K562 (cell line): ENCODE data around the gene GUCA2B. TPM values are rescaled to one million over a fixed set of nuclear protein-coding genes. Genes with fewer than 3 reads are reported as not detected.

Experiments
- ATAC-seq: fragments of 200-7000 bp; cut with Tn5 transposase; 3 replicates; pipeline ENCODE4 v1.9.1; 2020; ENCODE audit warnings: moderate library complexity
- BruUV-seq: library from RNA; stranded (reverse); fragments of 400-500 nt; replicated peaks from 2 replicates; lab custom pipeline; 2021; lab: Mats Ljungman, UMichigan
- CTCF ChIA-PET: fragments of 300-600 bp; formaldehyde crosslinking; extraction: SDS; loops from one replicate; lab custom pipeline; 2021; ENCODE audit warnings: low intra/inter-chr PET ratio; lab: Yijun Ruan, JAX
- POLR2A ChIA-PET: fragments of 300-600, 350-650 bp; sonication (Branson Sonifier 250); formaldehyde crosslinking; extraction: SDS; loops from one replicate; lab custom pipeline; 2021; ENCODE audit warnings: antibody characterized with exemption, inconsistent platforms; lab: Yijun Ruan, JAX
- DNase-seq, 4 experiments: peaks; one replicate each; pipeline versions ENCODE4 v3.0.0 to v3.0.0-alpha.2; 2011 to 2018; ENCODE audit warnings: low spot score in 3 of 4, mixed read lengths in 3 of 4; ENCODE audit errors: extremely low read depth in 1 of 4
- FAIRE-seq: peaks from 2 replicates; lab custom pipeline; 2011; peaks lifted over from hg19 to GRCh38; lab: Jason Lieb, UNC
- H2AFZ ChIP-seq: 2 replicates; pipeline ENCODE4 v1.6.0; 2011; ENCODE audit warnings: low read depth, low read length, control low read depth, inconsistent platforms
- H3K27ac ChIP-seq: fragments of 200-600 bp; 3 replicates; pipeline ENCODE4 v1.8.0; 2011; ENCODE audit warnings: low read depth, mild to moderate bottlenecking, control low read depth, inconsistent platforms, low read length, moderate library complexity, mixed read lengths; ENCODE audit errors: extremely low read depth
- H3K27me3 ChIP-seq, 2 experiments: fragments of 300-600 bp in 1 of 2; 2 replicates in 1 of 2; 3 replicates in 1 of 2; pipeline versions ENCODE4 v1.6.0 to v1.8.0; 2011; ENCODE audit warnings: inconsistent platforms in 2 of 2, low read length in 2 of 2, mild to moderate bottlenecking in 1 of 2, mixed read lengths in 1 of 2, moderate library complexity in 1 of 2; ENCODE audit not compliant: control insufficient read depth in 2 of 2, insufficient read depth in 2 of 2
- H3K36me3 ChIP-seq: fragments of 300-600 bp; 3 replicates; pipeline ENCODE4 v1.8.0; 2011; ENCODE audit warnings: mild to moderate bottlenecking, low read length, inconsistent platforms; ENCODE audit not compliant: control insufficient read depth, insufficient read depth
- H3K4me1 ChIP-seq, 2 experiments: fragments of 200-600 bp in 1 of 2; replicated peaks in 1 of 2; 2 replicates in 1 of 2; 3 replicates in 1 of 2; pipeline versions ENCODE4 v1.5.1 to v1.8.0; 2011; ENCODE audit warnings: inconsistent platforms in 2 of 2, low read length in 2 of 2, mild to moderate bottlenecking in 1 of 2, mixed read lengths in 1 of 2, moderate library complexity in 1 of 2; ENCODE audit not compliant: control insufficient read depth in 2 of 2, insufficient read depth in 2 of 2
- H3K4me2 ChIP-seq: 2 replicates; pipeline ENCODE4 v1.6.1; 2011; ENCODE audit warnings: low read length, control low read depth, inconsistent platforms, mixed read lengths; ENCODE audit not compliant: insufficient read depth
- H3K4me3 ChIP-seq: fragments of 200-600 bp; sonication (generic), shearing (Covaris generic); 2 replicates; pipeline ENCODE4 v1.5.1; 2016; ENCODE audit warnings: control low read depth, inconsistent platforms
- H3K79me2 ChIP-seq: fragments of 200-600 bp; 3 replicates; pipeline ENCODE4 v1.8.0; 2011; ENCODE audit warnings: low read length, inconsistent platforms; ENCODE audit not compliant: control insufficient read depth, insufficient read depth
- H3K9ac ChIP-seq, 2 experiments: 2 replicates each; pipeline versions ENCODE4 v1.6.0 to v1.6.1; 2011; ENCODE audit warnings: low read depth in 2 of 2, low read length in 2 of 2, control low read depth in 1 of 2, inconsistent platforms in 1 of 2, mild to moderate bottlenecking in 1 of 2, mixed read lengths in 1 of 2; ENCODE audit not compliant: insufficient read depth in 1 of 2
- H3K9me1 ChIP-seq: one replicate; pipeline ENCODE4 v1.6.0; 2011; ENCODE audit warnings: inconsistent platforms, mild to moderate bottlenecking, low read length, moderate library complexity; ENCODE audit not compliant: control insufficient read depth, insufficient read depth
- H3K9me3 ChIP-seq: replicated peaks from 2 replicates; pipeline ENCODE4 v1.5.1; 2011; ENCODE audit warnings: low read depth, low read length, inconsistent platforms; ENCODE audit not compliant: control insufficient read depth, insufficient read depth
- H4K20me1 ChIP-seq: replicated peaks from 2 replicates; pipeline ENCODE4 v1.6.1; 2011; ENCODE audit warnings: low read length, inconsistent platforms, mixed read lengths; ENCODE audit not compliant: control insufficient read depth, insufficient read depth
- FIP1L1 ChIP-seq: fragments of 200-400 bp; formaldehyde crosslinking; IDR thresholded peaks from 2 replicates; pipeline ENCODE4 v1.6.1; 2018; ENCODE audit warnings: mild to moderate bottlenecking, low read depth, low read length; ENCODE audit not compliant: poor library complexity, severe bottlenecking
- SNIP1 ChIP-seq: fragments of 450-650 bp; IDR thresholded peaks from 2 replicates; pipeline ENCODE4 v1.7.1; 2017; ENCODE audit warnings: low read depth, mild to moderate bottlenecking
- ZNF561 ChIP-seq: fragments of 450-650 bp; formaldehyde crosslinking; conservative IDR thresholded peaks from 2 replicates; pipeline ENCODE4 v1.4.0; 2020; ENCODE audit warnings: mild to moderate bottlenecking, moderate library complexity
- WGBS: fragments of 100-300 bp; shearing (Covaris generic); methylation state at CpG from one replicate; pipeline ENCODE4 v1.1.6; 2016; ENCODE audit warnings: low coverage, mixed read lengths; ENCODE audit not compliant: insufficient coverage; ENCODE audit errors: missing lambda C conversion rate; 5-methylcytosine and 5-hydroxymethylcytosine counted together
- in situ Hi-C: fragments of 300-500 bp; cut with MboI; formaldehyde crosslinking; loops from 4 replicates; pipeline ENCODE4 v1.15.0; 2018; ENCODE audit warnings: inconsistent platforms, mixed read lengths
- intact Hi-C: fragments of 100-400 bp; cut with micrococcal nuclease; formaldehyde crosslinking; loops from 2 replicates; pipeline ENCODE4 v1.14.2; 2022
- polyA plus RNA-seq, 8 experiments: library from polyadenylated mRNA; depleted of rRNA in 4 of 8; stranded (reverse) in 5 of 8; unstranded in 3 of 8; fragments of >200 nt; fragmentation: Nextera tagmentation in 2 of 8; fragmentation: Illumina TruSeq in 1 of 8; extraction: Ambion mirVana in 2 of 8; extraction: Trizol in 1 of 8; gene quantifications; 2 replicates each; pipeline versions ENCODE4 v1.2.1 to v1.2.3, GENCODE V29; 2011 to 2014; ENCODE audit warnings: inconsistent platforms in 1 of 8, missing spikeins in 1 of 8
- total RNA-seq, 7 experiments: library from RNA; depleted of rRNA in 6 of 7; stranded (reverse); fragments of >200 nt in 6 of 7; fragmentation: Illumina TruSeq in 2 of 7; extraction: Trizol in 2 of 7; gene quantifications; 2 replicates each; pipeline versions ENCODE4 v1.2.1 to v1.2.3, GENCODE V29; 2011 to 2021; ENCODE audit warnings: low replicate concordance in 1 of 7
- TF ChIP-seq, protein P1 (sequence below), 2 experiments: fragments of 450-650 bp in 1 of 2; sonication (generic) in 1 of 2; formaldehyde crosslinking in 1 of 2; IDR thresholded peaks; 2 replicates each; pipeline versions ENCODE4 v1.7.1 to v1.9.0; 2016 to 2022; ENCODE audit warnings: inconsistent platforms in 1 of 2, mild to moderate bottlenecking in 1 of 2, missing genetic modification reagents in 1 of 2
- TF ChIP-seq, protein P2 (sequence below): fragments of 250-450 bp; sonication (Bioruptor Pico); IDR thresholded peaks from 2 replicates; pipeline ENCODE4 v1.4.0; 2020; ENCODE audit warnings: mild to moderate bottlenecking, moderate library complexity, borderline replicate concordance
- TF ChIP-seq, protein P3 (sequence below): fragments of 250-450 bp; sonication (Bioruptor Pico); IDR thresholded peaks from 2 replicates; pipeline ENCODE4 v1.5.0; 2021; ENCODE audit warnings: mild to moderate bottlenecking, borderline replicate concordance

The GUCA2B gene
- total and polyA plus RNA-seq, 9 of the 15 experiments (the other 6 are each of a cell fraction or from before 2014, with no cell fraction given) = not detected

GRCh38 chr1:42178249-42178648, 25.0 kb downstream of the GUCA2B start:
- Histone ChIP-seq H4K20me1 (0 out of 2 replicates have a peak, but pooled peaks cover 3% of the 10 kb centered on the region), H3K9me3 (no peaks in the 10 kb centered on the region), H3K9me1 (no peaks in the 10 kb centered on the region), H3K4me1 (peaks cover 0 to 3% of the 10 kb centered on the region in 2 experiments; a peak in 2 of 5 replicates), H3K79me2 (no peaks in the 10 kb centered on the region), H3K4me2 (no peak overlapping the region), H3K27me3 (no peaks in the 10 kb centered on the region), H2AFZ (no peak overlapping the region), H3K27ac (no peak overlapping the region), H3K4me3 (no peak overlapping the region), H3K36me3 (peaks cover 42% of the 10 kb centered on the region; the same call in 2 of the 3 replicates), H3K9ac (no peak overlapping the region)
- DNase-seq = peak in 1 of 4 experiments; percentile 25
- no peak for FAIRE-seq
- 18% methylated on average over 3 of the region's 3 CpGs for WGBS
- POLR2A ChIA-PET = interaction anchor here (0.6 to 1.2 kb wide), 2 partner anchors 9 to 487 kb away, joined by 3 read pairs; no protein-coding TSS in a partner anchor
- ATAC-seq = no peak
- BruUV-seq = no TSS peak
- in situ Hi-C loops (no loop called here), intact Hi-C loops (loop anchor here (10.0 kb wide), 1 partner anchor 603 kb away; no protein-coding TSS in a partner anchor)
- CTCF ChIA-PET = no interaction called here
- TF ChIP-seq, protein P1, sequence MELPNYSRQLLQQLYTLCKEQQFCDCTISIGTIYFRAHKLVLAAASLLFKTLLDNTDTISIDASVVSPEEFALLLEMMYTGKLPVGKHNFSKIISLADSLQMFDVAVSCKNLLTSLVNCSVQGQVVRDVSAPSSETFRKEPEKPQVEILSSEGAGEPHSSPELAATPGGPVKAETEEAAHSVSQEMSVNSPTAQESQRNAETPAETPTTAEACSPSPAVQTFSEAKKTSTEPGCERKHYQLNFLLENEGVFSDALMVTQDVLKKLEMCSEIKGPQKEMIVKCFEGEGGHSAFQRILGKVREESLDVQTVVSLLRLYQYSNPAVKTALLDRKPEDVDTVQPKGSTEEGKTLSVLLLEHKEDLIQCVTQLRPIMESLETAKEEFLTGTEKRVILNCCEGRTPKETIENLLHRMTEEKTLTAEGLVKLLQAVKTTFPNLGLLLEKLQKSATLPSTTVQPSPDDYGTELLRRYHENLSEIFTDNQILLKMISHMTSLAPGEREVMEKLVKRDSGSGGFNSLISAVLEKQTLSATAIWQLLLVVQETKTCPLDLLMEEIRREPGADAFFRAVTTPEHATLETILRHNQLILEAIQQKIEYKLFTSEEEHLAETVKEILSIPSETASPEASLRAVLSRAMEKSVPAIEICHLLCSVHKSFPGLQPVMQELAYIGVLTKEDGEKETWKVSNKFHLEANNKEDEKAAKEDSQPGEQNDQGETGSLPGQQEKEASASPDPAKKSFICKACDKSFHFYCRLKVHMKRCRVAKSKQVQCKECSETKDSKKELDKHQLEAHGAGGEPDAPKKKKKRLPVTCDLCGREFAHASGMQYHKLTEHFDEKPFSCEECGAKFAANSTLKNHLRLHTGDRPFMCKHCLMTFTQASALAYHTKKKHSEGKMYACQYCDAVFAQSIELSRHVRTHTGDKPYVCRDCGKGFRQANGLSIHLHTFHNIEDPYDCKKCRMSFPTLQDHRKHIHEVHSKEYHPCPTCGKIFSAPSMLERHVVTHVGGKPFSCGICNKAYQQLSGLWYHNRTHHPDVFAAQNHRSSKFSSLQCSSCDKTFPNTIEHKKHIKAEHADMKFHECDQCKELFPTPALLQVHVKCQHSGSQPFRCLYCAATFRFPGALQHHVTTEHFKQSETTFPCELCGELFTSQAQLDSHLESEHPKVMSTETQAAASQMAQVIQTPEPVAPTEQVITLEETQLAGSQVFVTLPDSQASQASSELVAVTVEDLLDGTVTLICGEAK (IDR thresholded peaks at IDR 0.05) = no peak
- TF ChIP-seq, protein P1 (CRISPR knock-in tag; IDR thresholded peaks at IDR 0.05) = no peak
- TF ChIP-seq, protein P2, sequence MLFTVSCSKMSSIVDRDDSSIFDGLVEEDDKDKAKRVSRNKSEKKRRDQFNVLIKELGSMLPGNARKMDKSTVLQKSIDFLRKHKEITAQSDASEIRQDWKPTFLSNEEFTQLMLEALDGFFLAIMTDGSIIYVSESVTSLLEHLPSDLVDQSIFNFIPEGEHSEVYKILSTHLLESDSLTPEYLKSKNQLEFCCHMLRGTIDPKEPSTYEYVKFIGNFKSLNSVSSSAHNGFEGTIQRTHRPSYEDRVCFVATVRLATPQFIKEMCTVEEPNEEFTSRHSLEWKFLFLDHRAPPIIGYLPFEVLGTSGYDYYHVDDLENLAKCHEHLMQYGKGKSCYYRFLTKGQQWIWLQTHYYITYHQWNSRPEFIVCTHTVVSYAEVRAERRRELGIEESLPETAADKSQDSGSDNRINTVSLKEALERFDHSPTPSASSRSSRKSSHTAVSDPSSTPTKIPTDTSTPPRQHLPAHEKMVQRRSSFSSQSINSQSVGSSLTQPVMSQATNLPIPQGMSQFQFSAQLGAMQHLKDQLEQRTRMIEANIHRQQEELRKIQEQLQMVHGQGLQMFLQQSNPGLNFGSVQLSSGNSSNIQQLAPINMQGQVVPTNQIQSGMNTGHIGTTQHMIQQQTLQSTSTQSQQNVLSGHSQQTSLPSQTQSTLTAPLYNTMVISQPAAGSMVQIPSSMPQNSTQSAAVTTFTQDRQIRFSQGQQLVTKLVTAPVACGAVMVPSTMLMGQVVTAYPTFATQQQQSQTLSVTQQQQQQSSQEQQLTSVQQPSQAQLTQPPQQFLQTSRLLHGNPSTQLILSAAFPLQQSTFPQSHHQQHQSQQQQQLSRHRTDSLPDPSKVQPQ (CRISPR knock-in tag) = no peak
- TF ChIP-seq, protein P3, sequence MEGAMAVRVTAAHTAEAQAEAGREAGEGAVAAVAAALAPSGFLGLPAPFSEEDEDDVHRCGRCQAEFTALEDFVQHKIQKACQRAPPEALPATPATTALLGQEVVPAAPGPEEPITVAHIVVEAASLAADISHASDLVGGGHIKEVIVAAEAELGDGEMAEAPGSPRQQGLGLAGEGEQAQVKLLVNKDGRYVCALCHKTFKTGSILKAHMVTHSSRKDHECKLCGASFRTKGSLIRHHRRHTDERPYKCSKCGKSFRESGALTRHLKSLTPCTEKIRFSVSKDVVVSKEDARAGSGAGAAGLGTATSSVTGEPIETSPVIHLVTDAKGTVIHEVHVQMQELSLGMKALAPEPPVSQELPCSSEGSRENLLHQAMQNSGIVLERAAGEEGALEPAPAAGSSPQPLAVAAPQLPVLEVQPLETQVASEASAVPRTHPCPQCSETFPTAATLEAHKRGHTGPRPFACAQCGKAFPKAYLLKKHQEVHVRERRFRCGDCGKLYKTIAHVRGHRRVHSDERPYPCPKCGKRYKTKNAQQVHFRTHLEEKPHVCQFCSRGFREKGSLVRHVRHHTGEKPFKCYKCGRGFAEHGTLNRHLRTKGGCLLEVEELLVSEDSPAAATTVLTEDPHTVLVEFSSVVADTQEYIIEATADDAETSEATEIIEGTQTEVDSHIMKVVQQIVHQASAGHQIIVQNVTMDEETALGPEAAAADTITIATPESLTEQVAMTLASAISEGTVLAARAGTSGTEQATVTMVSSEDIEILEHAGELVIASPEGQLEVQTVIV (CRISPR knock-in tag) = no peak
- TF ChIP-seq ZNF561 (no peak), FIP1L1 (no peak), SNIP1 (no peak)
